Panc1 (cell line): ENCODE measurements around the gene S100B. TPM values are rescaled to one million over a fixed set of nuclear protein-coding genes. Genes with fewer than 3 reads are reported as not detected.

ENCODE experiments used
- ATAC-seq: fragments of 200-7000 bp; cut with Tn5 transposase; 2 replicates; pipeline ENCODE4 v1.9.1; 2020; ENCODE audit warnings: mild to moderate bottlenecking, moderate library complexity
- BruUV-seq: library from RNA; stranded (reverse); fragments of 400-500 nt; replicated peaks from 2 replicates; lab custom pipeline; 2021; lab: Mats Ljungman, UMichigan
- CTCF ChIA-PET: fragments of 300-600 bp; sonication (Branson Sonifier 250); formaldehyde crosslinking; loops from one replicate; lab custom pipeline; 2022; ENCODE audit warnings: antibody characterized with exemption; lab: Charles Lee
- POLR2A ChIA-PET: fragments of 300-600 bp; sonication (Branson Sonifier 250); formaldehyde crosslinking; loops from one replicate; lab custom pipeline; 2022; ENCODE audit warnings: antibody characterized with exemption; lab: Charles Lee
- DNase-seq: peaks from one replicate; pipeline ENCODE4 v3.0.0-alpha.2; 2010; ENCODE audit warnings: low read depth, low spot score
- H3K27ac ChIP-seq: 2 replicates; pipeline ENCODE4 v1.5.1; 2011; ENCODE audit warnings: mild to moderate bottlenecking, low read length, inconsistent platforms
- H3K27me3 ChIP-seq: fragments of 200-500 bp; sonication (Bioruptor generic); 2 replicates; pipeline ENCODE4 v1.6.0; 2014; ENCODE audit warnings: low read length, inconsistent platforms; ENCODE audit not compliant: control insufficient read depth, insufficient read depth
- H3K36me3 ChIP-seq: fragments of 200-500 bp; sonication (Bioruptor generic); 2 replicates; pipeline ENCODE4 v1.5.1; 2014; ENCODE audit warnings: inconsistent platforms, mild to moderate bottlenecking, low read length, moderate library complexity; ENCODE audit not compliant: control insufficient read depth, insufficient read depth
- H3K4me1 ChIP-seq: 2 replicates; pipeline ENCODE4 v1.5.1; 2011; ENCODE audit warnings: inconsistent platforms, mild to moderate bottlenecking, low read length, moderate library complexity; ENCODE audit not compliant: control insufficient read depth, insufficient read depth
- H3K4me3 ChIP-seq, 2 experiments: 2 replicates each; pipeline ENCODE4 v1.5.1; 2011 to 2012; ENCODE audit warnings: low read depth in 2 of 2, low read length in 2 of 2, mild to moderate bottlenecking in 2 of 2, inconsistent platforms in 1 of 2, moderate library complexity in 1 of 2
- H3K9me3 ChIP-seq: fragments of 200-500 bp; sonication (Bioruptor generic); 2 replicates; pipeline ENCODE4 v1.5.1; 2014; ENCODE audit warnings: low read depth, mild to moderate bottlenecking, inconsistent platforms, low read length, moderate library complexity; ENCODE audit not compliant: control insufficient read depth, insufficient read depth
- POLR2AphosphoS5 ChIP-seq: IDR thresholded peaks from 2 replicates; pipeline ENCODE4 v1.6.1; 2012; ENCODE audit warnings: mild to moderate bottlenecking, low read depth, low read length, moderate library complexity
- SIN3A ChIP-seq: IDR thresholded peaks from 2 replicates; pipeline ENCODE4 v1.6.1; 2012; ENCODE audit warnings: low read depth, mild to moderate bottlenecking, low read length, moderate library complexity, borderline replicate concordance; ENCODE audit not compliant: insufficient read depth
- TCF7L2 ChIP-seq: IDR thresholded peaks from 2 replicates; pipeline ENCODE4 v1.6.1; 2011; ENCODE audit warnings: mild to moderate bottlenecking, low read depth, low read length, inconsistent platforms
- in situ Hi-C: cut with HindIII; loops from 2 replicates; pipeline ENCODE4 v1.10.0; 2016; ENCODE audit warnings: low sequenced_read_pairs, low pct_unique_long_range_greater_than_20kb
- intact Hi-C: fragments of 100-400 bp; cut with micrococcal nuclease; formaldehyde crosslinking; loops from one replicate; pipeline ENCODE4 v1.10.0; 2022; ENCODE audit not compliant: unreplicated experiment
- total RNA-seq: library from RNA; stranded (reverse); gene quantifications from one replicate; pipeline ENCODE4 v1.2.1, GENCODE V29; 2021; ENCODE audit not compliant: unreplicated experiment
- TF ChIP-seq, protein P1 (sequence below), 2 experiments: IDR thresholded peaks; 2 replicates each; pipeline ENCODE4 v1.6.1; 2011 to 2012; ENCODE audit warnings: low read depth in 2 of 2, control low read depth in 1 of 2, low read length in 1 of 2, mild to moderate bottlenecking in 1 of 2, moderate library complexity in 1 of 2; ENCODE audit not compliant: insufficient read depth in 1 of 2
- TF ChIP-seq, protein P2 (sequence below): fragments of 450-650 bp; IDR thresholded peaks from 2 replicates; pipeline ENCODE4 v1.5.1; 2017; ENCODE audit warnings: mild to moderate bottlenecking

S100B gene
- total RNA-seq, 1 experiment from 2014 or later, result not detected

DNA sequence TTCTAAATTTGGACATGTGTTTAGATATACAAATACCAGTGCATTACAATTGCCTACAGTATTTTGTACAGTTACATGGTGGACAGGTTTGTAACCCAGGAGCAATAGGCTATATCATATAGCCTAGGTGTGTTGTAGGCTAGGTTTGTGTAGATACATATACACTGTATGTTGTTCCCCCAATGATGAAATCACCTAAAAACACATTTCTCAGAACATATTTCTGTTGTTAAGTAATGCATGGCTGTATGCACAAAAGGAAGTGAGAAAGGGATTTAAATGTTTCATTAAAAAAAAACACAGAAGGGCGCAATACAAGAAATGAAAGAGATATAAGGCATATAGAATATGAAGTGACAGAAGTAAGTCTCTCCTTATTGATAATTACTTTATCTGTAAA lies 32.0 kb downstream of the S100B start:
- Histone ChIP-seq H3K36me3 (no peaks in the 10 kb centered on the region), H3K9me3 (no peaks in the 10 kb centered on the region), H3K4me3 (no peak overlapping the region), H3K27me3 (no peaks in the 10 kb centered on the region), H3K4me1 (no peaks in the 10 kb centered on the region), H3K27ac (no peak overlapping the region)
- in situ Hi-C loops, result no loop called here
- DNase-seq (no peak), ATAC-seq (no peak)
- CTCF ChIA-PET, result no interaction called here
- intact Hi-C loops, result no loop called here
- TF ChIP-seq, protein P1, sequence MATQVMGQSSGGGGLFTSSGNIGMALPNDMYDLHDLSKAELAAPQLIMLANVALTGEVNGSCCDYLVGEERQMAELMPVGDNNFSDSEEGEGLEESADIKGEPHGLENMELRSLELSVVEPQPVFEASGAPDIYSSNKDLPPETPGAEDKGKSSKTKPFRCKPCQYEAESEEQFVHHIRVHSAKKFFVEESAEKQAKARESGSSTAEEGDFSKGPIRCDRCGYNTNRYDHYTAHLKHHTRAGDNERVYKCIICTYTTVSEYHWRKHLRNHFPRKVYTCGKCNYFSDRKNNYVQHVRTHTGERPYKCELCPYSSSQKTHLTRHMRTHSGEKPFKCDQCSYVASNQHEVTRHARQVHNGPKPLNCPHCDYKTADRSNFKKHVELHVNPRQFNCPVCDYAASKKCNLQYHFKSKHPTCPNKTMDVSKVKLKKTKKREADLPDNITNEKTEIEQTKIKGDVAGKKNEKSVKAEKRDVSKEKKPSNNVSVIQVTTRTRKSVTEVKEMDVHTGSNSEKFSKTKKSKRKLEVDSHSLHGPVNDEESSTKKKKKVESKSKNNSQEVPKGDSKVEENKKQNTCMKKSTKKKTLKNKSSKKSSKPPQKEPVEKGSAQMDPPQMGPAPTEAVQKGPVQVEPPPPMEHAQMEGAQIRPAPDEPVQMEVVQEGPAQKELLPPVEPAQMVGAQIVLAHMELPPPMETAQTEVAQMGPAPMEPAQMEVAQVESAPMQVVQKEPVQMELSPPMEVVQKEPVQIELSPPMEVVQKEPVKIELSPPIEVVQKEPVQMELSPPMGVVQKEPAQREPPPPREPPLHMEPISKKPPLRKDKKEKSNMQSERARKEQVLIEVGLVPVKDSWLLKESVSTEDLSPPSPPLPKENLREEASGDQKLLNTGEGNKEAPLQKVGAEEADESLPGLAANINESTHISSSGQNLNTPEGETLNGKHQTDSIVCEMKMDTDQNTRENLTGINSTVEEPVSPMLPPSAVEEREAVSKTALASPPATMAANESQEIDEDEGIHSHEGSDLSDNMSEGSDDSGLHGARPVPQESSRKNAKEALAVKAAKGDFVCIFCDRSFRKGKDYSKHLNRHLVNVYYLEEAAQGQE (IDR thresholded peaks at IDR 0.05; ENCODE audit: insufficient read depth in 1 of 2, low read depth in 2 of 2, low read length in 1 of 2), result no peak
- TF ChIP-seq POLR2AphosphoS5 (no peak), TCF7L2 (no peak), SIN3A (no peak)
- TF ChIP-seq, protein P2, sequence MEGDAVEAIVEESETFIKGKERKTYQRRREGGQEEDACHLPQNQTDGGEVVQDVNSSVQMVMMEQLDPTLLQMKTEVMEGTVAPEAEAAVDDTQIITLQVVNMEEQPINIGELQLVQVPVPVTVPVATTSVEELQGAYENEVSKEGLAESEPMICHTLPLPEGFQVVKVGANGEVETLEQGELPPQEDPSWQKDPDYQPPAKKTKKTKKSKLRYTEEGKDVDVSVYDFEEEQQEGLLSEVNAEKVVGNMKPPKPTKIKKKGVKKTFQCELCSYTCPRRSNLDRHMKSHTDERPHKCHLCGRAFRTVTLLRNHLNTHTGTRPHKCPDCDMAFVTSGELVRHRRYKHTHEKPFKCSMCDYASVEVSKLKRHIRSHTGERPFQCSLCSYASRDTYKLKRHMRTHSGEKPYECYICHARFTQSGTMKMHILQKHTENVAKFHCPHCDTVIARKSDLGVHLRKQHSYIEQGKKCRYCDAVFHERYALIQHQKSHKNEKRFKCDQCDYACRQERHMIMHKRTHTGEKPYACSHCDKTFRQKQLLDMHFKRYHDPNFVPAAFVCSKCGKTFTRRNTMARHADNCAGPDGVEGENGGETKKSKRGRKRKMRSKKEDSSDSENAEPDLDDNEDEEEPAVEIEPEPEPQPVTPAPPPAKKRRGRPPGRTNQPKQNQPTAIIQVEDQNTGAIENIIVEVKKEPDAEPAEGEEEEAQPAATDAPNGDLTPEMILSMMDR, result no peak
- POLR2A ChIA-PET, result no interaction called here
- no TSS peak for BruUV-seq

DNA sequence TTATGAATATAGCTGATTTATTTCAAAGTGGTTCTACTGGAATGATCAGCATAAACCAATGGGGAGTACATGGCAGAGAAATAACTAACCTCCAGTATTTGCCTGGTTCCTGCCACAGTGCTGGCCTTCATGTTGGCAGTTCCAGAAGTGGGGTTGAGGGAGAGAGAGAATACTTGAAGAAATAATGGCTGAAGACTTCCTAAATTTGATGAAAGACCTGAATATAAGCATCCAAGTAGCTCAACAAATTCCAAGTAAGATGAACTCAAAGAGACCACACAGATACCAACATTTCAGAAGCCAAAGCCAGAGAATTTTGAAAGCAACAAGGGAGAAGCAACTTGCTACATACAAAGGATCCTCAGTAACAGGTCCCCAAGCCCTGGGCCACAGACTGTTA lies 34.3 kb downstream of the S100B start:
- in situ Hi-C loops, result no loop called here
- Histone ChIP-seq H3K4me3 (no peak overlapping the region), H3K27me3 (no peaks in the 10 kb centered on the region), H3K36me3 (no peaks in the 10 kb centered on the region), H3K9me3 (no peaks in the 10 kb centered on the region), H3K4me1 (no peaks in the 10 kb centered on the region), H3K27ac (no peak overlapping the region)
- no TSS peak for BruUV-seq
- TF ChIP-seq SIN3A, result no peak
- TF ChIP-seq, protein P2, result no peak
- TF ChIP-seq TCF7L2, result no peak
- TF ChIP-seq, protein P1 (IDR thresholded peaks at IDR 0.05; ENCODE audit: insufficient read depth in 1 of 2, low read depth in 2 of 2, low read length in 1 of 2), result no peak
- TF ChIP-seq POLR2AphosphoS5, result no peak
- CTCF ChIA-PET, result no interaction called here
- intact Hi-C loops, result no loop called here
- DNase-seq (no peak), ATAC-seq (no peak)
- POLR2A ChIA-PET, result no interaction called here
